ENCODE measurements around the gene SLC26A4.

DNA sequence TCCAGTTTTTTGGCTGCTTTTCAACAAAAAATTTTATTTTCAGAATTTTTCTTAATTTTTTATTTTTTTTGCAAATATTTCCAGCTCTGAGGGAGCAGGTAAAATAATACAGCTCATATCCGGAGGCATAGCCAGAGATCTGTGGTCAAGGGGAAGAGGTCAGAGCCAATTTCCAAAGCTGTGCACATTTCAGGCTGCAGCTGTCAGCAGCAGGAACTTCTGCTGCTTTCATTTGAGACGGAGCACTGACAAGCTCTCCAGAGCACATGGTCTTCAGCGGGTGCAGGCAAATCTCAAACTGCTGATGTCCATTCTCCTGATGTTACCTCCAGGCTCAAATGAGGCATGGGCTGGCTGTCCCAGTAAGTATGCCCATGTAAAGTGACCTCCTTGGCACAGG is 31.1 kb downstream of the SLC26A4 start:
- TF ChIP-seq, protein P1, sequence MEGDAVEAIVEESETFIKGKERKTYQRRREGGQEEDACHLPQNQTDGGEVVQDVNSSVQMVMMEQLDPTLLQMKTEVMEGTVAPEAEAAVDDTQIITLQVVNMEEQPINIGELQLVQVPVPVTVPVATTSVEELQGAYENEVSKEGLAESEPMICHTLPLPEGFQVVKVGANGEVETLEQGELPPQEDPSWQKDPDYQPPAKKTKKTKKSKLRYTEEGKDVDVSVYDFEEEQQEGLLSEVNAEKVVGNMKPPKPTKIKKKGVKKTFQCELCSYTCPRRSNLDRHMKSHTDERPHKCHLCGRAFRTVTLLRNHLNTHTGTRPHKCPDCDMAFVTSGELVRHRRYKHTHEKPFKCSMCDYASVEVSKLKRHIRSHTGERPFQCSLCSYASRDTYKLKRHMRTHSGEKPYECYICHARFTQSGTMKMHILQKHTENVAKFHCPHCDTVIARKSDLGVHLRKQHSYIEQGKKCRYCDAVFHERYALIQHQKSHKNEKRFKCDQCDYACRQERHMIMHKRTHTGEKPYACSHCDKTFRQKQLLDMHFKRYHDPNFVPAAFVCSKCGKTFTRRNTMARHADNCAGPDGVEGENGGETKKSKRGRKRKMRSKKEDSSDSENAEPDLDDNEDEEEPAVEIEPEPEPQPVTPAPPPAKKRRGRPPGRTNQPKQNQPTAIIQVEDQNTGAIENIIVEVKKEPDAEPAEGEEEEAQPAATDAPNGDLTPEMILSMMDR (conservative IDR thresholded peaks at IDR 0.05 in 1 of 2, IDR thresholded peaks at IDR 0.05 in 1 of 2; ENCODE audit: low read depth in 1 of 2, low read length in 2 of 2): no peak
- TF ChIP-seq EZH2 (IDR thresholded peaks at IDR 0.05; ENCODE audit: low read length, missing control alignments): no peak

Data from fibroblast of lung (primary cell).